Activated CD4-positive, alpha-beta T cell treated with anti-CD3 and anti-CD28 coated beads, Interleukin-2, amount 50 U/mL, for 24 hours (primary cell): Measurements from ENCODE around the gene BORCS6.
A peak's percentile ranks its signal among the peaks of the same experiment; 100 is the strongest.
"Not testable (repeated sequence)": the region's sequence is repeated elsewhere in the genome, so short reads cannot be mapped to it uniquely, and the experiment has no call there.

Experiments
- DNase-seq, 2 donors: peaks; one replicate each; pipeline ENCODE4 v3.0.0-alpha.2; 2020; ENCODE audit warnings: low read depth in 1 of 2, low spot score in 1 of 2

Gene BORCS6

GRCh38 chr17:8175795-8176196 lies 14.2 kb downstream of the BORCS6 start:
- DNase-seq = no peak

GRCh38 chr17:8173871-8174322 lies 16.1 kb downstream of the BORCS6 start:
- no peak for DNase-seq

DNA sequence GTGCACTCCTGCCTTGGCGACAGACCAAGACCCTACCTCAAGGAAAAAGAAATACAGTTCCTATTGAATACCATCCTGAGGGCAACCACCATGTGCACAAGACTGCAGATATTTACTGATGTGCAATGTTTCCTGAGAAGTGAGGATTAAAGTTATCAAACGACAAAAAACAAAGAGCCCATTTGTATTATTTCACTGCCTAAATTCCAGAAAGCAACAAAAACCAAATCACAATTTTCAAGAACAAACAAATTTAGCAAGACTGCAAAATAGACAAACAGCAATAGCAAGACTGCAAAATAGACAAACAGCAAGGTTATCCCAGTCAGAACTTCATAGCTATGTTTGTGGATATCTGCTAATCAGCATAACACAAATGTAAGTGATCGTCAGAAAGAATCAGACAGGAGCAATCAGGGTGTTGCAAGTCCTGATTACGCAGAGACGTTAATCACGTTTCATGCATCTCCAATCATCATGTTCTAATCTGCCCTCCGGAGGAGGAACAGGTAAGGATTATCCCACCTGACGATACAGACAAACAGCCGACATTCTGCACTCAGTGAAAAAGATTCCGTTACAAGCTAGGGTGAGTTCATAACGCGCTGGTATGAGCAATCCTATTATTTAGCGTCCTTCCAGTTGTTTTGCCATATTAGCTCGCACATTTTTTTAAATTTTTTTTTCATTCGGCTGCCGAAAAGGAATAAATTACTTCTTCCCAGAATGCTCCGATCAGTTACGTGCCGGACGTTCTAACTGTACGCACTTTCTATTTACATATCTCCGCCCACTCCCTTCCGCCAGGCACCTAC lies 16.7 kb downstream of the BORCS6 start:
- peak in 1 of 2 donors; percentile 90 for DNase-seq

DNA sequence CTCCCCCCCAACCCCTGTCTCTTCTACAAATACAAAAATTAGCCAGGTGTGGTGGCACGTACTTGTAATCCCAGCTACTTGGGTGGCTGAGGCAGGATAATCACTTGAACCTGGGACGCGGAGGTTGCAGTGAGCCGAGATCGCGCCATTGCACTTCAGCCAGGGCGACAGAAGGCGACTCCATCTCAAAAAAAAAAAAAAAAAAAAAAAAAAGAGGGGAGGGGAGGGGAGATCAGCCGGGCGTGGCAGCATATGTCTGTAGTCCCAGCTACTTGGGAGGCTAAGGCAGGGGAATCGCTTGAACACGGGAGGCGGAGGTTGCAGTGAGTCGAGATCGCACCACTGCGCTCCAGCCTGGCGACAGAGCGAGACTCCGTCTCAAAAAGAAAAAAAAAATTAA lies 19.8 kb downstream of the BORCS6 start:
- DNase-seq = not testable (repeated sequence)

DNA sequence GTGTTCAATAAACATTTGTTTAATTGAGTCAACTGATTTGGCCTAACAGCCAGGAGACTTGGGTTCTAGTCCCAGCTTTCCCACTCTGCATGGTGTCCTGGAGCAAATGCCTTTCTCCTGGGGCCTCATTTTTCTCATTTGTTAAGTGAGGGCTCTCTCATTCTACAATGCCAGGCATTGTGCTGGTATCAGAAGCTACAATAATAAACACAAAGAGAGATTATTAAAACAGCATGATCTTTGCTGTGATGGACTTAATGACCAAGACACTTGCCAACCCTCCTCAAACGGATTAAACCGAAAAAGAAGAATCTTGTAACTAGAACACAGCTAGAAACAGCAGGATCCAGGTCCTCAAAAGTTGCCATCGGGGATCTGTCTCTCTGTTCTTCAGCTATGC lies 22.5 kb downstream of the BORCS6 start:
- no peak for DNase-seq

DNA sequence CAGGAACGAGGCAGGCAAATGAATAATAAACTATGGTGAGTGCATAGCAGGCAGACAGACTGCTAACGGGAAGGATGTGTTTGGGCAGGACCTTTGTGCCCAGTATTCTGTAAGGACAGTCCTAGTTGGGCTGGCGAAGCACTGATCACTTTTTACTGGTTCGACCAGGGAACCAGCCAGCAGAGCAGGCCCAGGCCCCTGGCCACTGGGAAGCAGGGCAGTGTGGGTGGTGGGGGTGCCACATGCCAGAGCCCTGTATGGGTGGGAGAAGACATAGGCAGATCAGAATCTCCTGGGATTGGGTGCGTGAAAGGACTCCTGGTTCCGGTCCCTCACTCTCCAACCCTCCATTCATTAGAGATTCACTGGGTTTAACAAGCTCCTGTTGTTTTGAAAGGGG lies 23.2 kb downstream of the BORCS6 start:
- DNase-seq = no peak

DNA sequence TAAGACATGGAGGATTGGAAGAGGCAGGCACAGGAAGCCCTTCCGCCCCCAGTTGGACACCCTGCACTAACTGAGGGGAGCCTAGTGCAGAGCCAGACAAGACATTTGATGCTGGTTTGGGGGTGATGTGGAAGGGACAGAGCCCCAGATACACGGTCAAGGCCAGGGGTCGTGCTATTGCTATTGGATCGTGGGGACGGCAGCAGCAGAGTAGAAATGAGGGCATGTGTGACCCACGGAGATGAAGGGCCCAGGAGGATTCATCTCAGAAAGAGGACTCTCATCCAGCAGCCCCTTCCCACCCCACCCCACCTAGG lies 25.2 kb downstream of the BORCS6 start:
- no peak for DNase-seq

DNA sequence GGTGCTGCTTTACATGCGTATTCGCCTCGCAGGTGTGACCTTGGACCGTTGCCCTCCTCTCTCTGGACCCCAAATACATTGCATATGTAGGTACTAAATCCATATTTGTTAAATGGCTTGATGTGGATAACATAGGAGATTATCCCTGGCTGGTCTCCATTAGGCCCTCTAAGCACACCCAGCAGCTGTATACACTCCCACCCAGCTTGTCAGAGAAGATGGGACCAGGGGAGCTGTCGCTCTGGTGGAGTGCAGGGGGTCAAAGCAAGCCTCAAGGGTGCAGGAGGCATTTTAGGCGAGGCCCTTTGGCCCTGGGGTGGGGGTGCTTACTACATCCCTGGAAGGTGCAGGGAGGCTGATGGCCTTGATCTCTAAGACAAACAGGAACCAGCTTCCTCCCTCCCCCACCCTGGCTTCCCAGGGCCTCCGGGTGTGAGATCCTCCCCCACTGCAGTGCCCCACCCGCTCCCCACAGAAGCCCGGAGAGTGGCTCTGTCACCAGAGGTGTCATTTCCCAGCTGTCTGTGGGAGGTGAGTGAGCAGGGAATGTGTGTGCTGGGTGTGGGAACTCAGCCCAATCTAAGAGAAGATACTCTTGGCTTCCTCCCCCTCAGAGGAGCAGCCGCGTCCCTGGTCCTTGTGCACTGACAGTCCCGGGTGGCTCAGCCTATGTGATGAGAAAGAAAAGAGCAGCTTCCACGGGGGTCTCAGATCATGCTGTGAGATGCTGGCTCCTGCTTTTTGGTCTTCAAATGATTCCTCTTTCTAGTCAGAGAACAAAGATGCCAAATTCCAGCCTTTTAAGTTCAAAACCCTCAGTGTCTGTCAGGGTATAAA lies 25.8 kb downstream of the BORCS6 start:
- peak in 1 of 2 donors; percentile 75 for DNase-seq

DNA sequence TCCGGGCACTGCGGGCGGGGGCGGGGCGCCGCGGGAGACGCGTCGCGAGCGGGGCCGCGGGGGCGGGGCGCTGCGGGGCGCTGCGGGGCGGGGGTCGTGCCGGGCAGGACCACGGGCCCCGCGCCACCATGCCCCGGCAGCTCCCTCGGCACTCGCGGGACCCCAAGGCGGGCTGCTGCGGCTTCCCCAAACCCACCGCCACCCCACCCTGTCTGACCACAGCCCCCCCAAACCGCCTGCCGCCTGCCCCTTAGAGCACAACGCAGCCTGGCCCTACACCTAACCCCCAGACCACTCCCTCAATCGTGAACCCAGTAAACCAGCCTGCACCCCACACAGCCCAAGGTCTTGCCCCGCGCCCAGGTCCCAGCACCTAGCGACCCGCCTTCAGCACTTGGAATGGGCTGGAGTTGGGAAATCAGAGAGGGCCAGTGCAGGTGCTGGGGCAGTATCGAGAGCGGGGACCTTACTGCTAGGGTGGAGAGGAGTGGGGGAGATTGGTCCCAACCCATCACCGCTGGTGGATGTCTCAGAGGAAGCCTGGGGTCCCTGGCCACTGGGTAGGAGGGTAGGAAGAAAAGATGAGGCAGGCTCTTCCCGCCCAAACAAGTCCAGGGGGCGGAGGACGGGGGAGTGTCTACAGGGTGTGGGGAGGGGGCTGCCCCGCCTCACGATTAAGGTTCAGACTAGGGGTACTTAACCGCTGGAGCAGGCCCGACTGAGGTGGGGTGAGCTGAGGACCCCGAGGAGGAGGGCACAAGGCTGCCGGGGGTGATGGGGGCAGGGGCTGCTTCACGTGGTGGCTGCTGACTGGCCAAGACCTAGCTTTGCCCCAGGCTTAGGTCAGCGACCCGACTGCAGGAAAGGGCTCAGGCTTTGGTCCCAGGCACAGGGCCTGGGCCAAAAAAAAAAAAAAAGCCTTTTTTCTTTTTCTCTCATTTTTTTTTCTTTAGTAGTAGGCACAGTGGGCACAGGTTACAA lies 26.7 kb downstream of the BORCS6 start:
- DNase-seq = no peak

DNA sequence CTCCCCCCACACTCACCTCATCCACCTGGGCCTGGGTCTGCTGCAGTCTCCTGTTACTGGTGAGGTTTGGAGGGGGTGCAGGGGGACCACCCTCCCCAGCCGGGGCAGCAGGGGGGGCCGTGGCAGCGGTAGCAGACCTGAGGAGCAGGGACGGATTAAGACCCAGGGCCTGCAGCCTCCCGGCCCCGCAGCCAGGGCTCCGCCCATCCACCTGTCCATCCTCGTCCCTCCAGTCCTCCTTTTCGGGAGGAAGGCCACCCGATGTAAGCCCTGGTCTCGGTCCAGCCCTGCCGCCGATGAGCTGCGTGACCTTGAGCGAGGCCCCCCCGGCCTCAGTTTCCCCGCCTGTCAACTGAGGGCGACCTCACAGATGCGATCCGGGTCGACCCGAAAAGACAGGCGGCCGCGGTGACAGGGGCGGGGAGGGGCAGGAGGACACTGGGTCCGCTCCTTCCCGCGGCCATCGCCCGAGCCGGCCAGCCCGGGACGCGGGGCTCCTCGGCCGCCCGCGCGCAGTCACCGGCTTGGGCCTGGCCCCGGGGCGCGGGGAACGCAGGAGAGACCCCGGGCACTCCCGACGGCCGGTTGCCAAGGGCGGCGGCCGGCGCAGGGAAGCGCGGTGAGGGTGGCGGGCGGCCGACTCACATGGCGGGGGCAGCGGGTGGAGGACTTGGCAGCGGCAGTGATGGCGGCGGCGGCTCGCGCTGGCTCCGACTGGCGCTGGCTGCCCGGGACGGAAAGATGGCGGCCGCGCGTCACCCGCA lies 27.6 kb downstream of the BORCS6 start, which contains the start of gene VAMP2:
VAMP2 (minus strand) TSS at position 716 of the 764 bp plus-strand sequence; CDS start at position 647, 69 bp downstream.
- peak; percentile 67 to 69 for DNase-seq

DNA sequence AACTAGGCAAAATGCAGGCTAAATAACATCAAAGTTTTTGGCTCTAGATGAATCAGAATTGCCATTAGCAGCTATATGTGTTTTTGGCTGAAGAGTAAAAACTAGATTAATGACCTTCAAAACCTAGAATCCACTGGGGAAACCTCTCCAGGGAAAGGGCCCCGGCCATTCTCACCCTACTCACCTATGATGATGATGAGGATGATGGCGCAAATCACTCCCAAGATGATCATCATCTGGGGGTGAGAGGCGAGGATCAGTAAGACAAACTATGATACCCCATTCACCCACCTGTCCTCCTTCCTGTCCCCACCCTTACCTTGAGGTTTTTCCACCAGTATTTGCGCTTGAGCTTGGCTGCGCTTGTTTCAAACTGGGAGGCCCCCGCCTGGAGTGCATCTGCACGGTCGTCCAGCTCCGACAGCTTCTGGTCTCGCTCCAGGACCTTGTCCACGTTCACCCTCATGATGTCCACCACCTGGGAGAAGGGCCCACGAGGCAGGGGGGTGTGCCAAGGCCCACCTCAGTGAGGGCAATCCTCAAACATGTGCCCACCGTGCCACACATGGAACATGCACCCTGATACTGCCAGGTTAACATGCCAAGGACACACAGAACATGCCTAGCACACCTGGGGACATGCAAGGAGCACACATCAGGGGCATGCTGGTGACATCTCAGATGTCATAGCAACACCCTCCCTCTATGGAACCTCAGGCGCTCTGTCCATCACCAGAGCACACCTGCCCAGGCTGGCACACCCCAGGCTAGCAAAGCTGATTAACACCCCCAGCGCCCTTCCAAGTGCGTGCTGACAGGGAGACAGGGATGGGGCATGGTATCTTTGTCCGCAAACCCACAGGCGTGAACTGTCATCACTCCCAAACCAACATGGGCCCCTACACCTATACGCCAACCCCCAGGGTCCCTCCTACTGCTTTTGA lies 28.4 kb downstream of the BORCS6 start:
- DNase-seq = no peak

DNA sequence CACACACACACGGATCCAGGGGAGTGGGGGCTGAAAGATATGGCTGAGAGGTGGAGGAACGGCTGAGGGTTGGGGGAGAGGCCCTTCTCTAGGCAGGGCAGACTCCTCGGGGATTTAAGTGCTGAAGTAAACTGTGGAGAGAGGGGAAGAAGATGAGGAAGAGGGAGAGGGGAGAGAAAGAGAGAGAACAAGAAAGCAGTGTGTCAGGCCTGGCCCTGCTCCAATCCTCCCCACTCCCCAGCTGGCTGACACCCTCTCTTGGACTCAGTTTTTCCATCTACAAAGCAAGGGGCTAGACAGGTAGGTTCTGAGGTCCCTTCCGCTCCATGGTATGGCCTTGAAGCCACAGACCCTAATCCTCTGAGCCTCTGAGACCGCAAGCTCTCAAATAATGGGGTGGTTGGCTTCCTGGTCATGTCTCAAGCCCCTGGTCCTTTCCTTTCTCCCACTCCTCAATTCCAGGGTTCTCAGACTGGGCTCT lies 29.2 kb downstream of the BORCS6 start:
- no peak for DNase-seq

GRCh38 chr17:8160224-8160577 lies 29.8 kb downstream of the BORCS6 start:
- DNase-seq = no peak

DNA sequence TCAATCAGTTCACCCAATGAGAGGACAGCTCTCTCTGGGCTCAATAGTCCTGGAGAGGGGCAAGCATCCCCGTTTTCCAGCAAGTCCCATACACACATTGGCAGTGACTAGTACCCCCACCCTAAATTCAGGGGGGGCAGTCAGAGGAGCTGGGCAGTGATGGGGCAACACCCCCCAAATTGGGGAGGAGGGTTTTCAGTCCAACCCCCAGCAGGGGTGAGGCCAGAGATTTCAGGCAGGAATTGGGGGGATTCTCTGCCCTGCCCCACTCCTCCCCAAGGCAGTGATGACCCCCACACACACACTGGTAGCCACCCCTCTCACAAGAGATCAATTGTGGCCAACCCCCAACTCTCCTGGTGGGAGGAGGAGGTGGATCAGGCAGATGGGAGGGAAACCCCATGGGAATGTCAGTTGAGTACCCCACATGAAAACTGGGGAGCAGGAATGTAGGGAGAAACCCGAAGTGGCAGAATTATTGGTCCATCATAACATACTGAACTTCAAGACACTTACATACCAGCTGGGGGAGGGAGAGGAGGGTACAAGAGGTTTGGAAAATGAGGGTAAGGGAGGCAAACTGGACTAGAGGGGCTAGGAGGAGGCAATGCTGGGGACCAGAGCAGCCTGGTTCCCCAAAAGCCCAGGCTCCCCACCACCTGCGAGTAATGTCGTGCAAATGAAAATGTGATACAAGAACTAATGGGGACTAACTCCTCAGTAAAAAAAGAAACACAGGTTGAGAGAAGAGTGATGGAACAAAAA lies 30.3 kb downstream of the BORCS6 start:
- DNase-seq = no peak

DNA sequence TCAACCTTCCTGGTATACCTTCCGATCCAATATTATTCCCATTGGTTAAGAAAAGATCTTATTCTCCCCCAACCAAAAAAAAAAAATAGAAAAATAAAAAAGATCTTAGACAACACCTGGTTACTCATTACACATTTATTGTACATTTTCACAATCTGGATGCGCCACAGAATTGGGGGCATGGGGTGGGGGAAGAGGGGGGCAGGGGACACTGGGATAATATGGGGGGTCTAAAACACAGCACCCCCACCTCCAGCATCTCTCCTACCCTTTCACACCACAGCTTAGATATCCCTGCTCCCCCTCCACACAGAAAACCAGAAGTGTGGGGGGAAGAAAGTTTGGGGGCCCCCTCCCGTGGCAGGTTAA lies 31.0 kb downstream of the BORCS6 start:
- no peak for DNase-seq

DNA sequence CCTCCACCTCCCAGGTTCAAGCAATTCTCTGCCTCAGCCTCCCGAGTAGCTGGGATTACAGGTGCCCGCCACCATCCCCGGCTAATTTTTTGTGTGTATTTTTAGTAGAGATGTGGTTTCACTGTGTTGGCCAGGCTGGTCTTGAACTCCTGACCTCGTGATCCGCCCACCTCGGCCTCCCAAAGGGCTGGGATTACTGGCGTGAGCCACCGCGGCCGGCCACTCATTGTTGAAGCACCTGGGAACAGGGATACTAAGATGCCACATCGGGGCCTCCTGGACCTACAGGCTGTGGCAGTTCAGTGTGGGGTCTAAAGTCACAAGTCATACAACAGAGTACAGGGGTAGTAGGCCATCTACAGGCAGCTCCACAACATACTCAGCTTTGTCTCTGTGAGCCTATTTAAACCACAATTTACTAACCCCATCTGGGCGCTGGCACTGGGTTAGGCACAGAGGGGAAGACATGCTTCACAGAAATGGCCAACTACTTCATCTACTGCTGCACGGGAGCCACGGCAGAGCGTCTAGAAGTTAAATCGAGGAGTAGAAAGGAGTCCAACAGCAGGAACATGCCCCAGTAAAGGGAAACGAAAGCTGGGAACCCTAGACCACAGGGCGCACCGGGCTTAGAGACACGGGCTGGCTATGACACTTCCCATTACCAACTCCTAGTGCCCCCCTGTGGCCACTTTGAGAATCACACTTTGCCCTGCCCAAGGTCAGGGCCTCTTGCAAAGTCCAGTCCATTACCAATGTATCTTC lies 31.5 kb downstream of the BORCS6 start:
- DNase-seq = peak in 1 of 2 donors; percentile 85

GRCh38 chr17:8156246-8156992 lies 33.6 kb downstream of the BORCS6 start:
- DNase-seq = peak; percentile 98 to 100
